HCT116 (cell line): ENCODE measurements around the gene CCDC188.

Experiments
- ATF3 ChIP-seq: IDR thresholded peaks from 2 replicates; pipeline ENCODE4 v1.6.1; 2012
- CBX3 ChIP-seq: IDR thresholded peaks from 2 replicates; pipeline ENCODE4 v1.6.1; 2012; ENCODE audit warnings: low read depth
- CEBPB ChIP-seq: IDR thresholded peaks from 2 replicates; pipeline ENCODE4 v1.6.1; 2012; ENCODE audit warnings: low read depth
- CTCF ChIP-seq, 3 experiments: fragments of 200-600 bp in 1 of 3; sonication (generic) in 1 of 3; IDR thresholded peaks in 2 of 3; conservative IDR thresholded peaks in 1 of 3; 2 replicates each; pipeline ENCODE4 v1.5.1; 2012 to 2017; ENCODE audit warnings: low read depth in 2 of 3, low read length in 2 of 3, antibody characterized with exemption in 1 of 3, borderline replicate concordance in 1 of 3, control low read depth in 1 of 3, mild to moderate bottlenecking in 1 of 3, mixed read lengths in 1 of 3, mixed run types in 1 of 3, moderate library complexity in 1 of 3; ENCODE audit not compliant: insufficient read depth in 1 of 3
- ELF1 ChIP-seq: IDR thresholded peaks from 2 replicates; pipeline ENCODE4 v1.6.1; 2012; ENCODE audit warnings: low read depth, borderline replicate concordance
- EZH2 ChIP-seq: fragments of 200-600 bp; sonication (generic); IDR thresholded peaks from 2 replicates; pipeline ENCODE4 v1.6.1; 2017; ENCODE audit warnings: antibody characterized with exemption, mixed run types
- EZH2phosphoT487 ChIP-seq: fragments of 200-600 bp; IDR thresholded peaks from 2 replicates; pipeline ENCODE4 v1.6.1; 2018; ENCODE audit warnings: antibody characterized with exemption, borderline replicate concordance
- MAX ChIP-seq: IDR thresholded peaks from 2 replicates; pipeline ENCODE4 v1.6.1; 2012
- POLR2A ChIP-seq: IDR thresholded peaks from 2 replicates; pipeline ENCODE4 v1.7.0; 2011; ENCODE audit warnings: borderline replicate concordance; ENCODE audit not compliant: insufficient read depth, insufficient read length; ENCODE audit errors: extremely low read depth
- POLR2AphosphoS5 ChIP-seq: IDR thresholded peaks from 2 replicates; pipeline ENCODE4 v1.6.1; 2011; ENCODE audit warnings: mild to moderate bottlenecking, low read depth, low read length, moderate library complexity
- REST ChIP-seq: IDR thresholded peaks from 2 replicates; pipeline ENCODE4 v1.6.1; 2012; ENCODE audit warnings: low read depth
- SIN3A ChIP-seq: IDR thresholded peaks from 2 replicates; pipeline ENCODE4 v1.6.1; 2012; ENCODE audit warnings: low read depth
- SP1 ChIP-seq: IDR thresholded peaks from 2 replicates; pipeline ENCODE4 v1.6.1; 2012; ENCODE audit warnings: low read depth
- ZFX ChIP-seq: fragments of 450-650 bp; IDR thresholded peaks from 2 replicates; pipeline ENCODE4 v1.6.1; 2017

- TF ChIP-seq CTCF (IDR thresholded peaks at IDR 0.05 in 2 of 3, conservative IDR thresholded peaks at IDR 0.05 in 1 of 3; ENCODE audit: borderline replicate concordance in 1 of 3, insufficient read depth in 1 of 3, low read depth in 2 of 3, low read length in 2 of 3) (no peak), ELF1 (no peak), POLR2A (no peak), EZH2phosphoT487 (no peak), SIN3A (no peak), MAX (no peak), ATF3 (no peak), CBX3 (no peak), ZFX (no peak), POLR2AphosphoS5 (no peak), REST (no peak), CEBPB (no peak), EZH2 (no peak), SP1 (no peak)
Measured at GRCh38 chr22:20192972-20193760, 42.3 kb upstream of the CCDC188 start.
